K562 (cell line): ENCODE data around the gene SHBG. TPM values are rescaled to one million over a fixed set of nuclear protein-coding genes. Genes with fewer than 3 reads are reported as not detected.

Experiments used
- ARID1B ChIP-seq: fragments of 450-650 bp; IDR thresholded peaks from 2 replicates; pipeline ENCODE4 v1.6.1; 2016; ENCODE audit warnings: antibody characterized with exemption, mild to moderate bottlenecking, inconsistent platforms
- EP400 ChIP-seq: fragments of 450-650 bp; IDR thresholded peaks from 2 replicates; pipeline ENCODE4 v1.6.1; 2017; ENCODE audit warnings: antibody characterized with exemption, mild to moderate bottlenecking, moderate library complexity
- ETV6 ChIP-seq, 3 experiments: fragments of 150-350 bp in 1 of 3; sonication (generic) in 1 of 3; formaldehyde crosslinking in 1 of 3; IDR thresholded peaks; 2 replicates each; pipeline versions ENCODE4 v1.6.1 to v1.8.0; 2014 to 2022; ENCODE audit warnings: borderline replicate concordance in 2 of 3, low read depth in 2 of 3, antibody characterized with exemption in 1 of 3, low read length in 1 of 3, mild to moderate bottlenecking in 1 of 3, missing genetic modification reagents in 1 of 3
- LCOR ChIP-seq: sonication (generic); formaldehyde crosslinking; IDR thresholded peaks from 2 replicates; pipeline ENCODE4 v1.8.0; 2022; ENCODE audit warnings: mild to moderate bottlenecking, missing genetic modification reagents
- MEF2D ChIP-seq: conservative IDR thresholded peaks from 2 replicates; pipeline ENCODE4 v1.6.1; 2016; ENCODE audit warnings: low read depth, missing genetic modification characterization, missing compliant biosample characterization
- OTX1 ChIP-seq: fragments of 450-650 bp; formaldehyde crosslinking; IDR thresholded peaks from 2 replicates; pipeline ENCODE4 v1.4.0; 2022; ENCODE audit warnings: mild to moderate bottlenecking
- PCBP2 ChIP-seq: fragments of 200-400 bp; formaldehyde crosslinking; IDR thresholded peaks from 2 replicates; pipeline ENCODE4 v1.6.1; 2018; ENCODE audit warnings: low read length, low read depth, mild to moderate bottlenecking, moderate library complexity; ENCODE audit not compliant: poor library complexity, severe bottlenecking
- RBM25 ChIP-seq: fragments of 200-400 bp; formaldehyde crosslinking; IDR thresholded peaks from 2 replicates; pipeline ENCODE4 v1.6.1; 2018; ENCODE audit warnings: low read length, low read depth, moderate library complexity; ENCODE audit not compliant: severe bottlenecking
- ZHX1 ChIP-seq: fragments of 150-350 bp; conservative IDR thresholded peaks from 2 replicates; pipeline ENCODE4 v1.6.1; 2014; ENCODE audit warnings: low read length
- ZNF695 ChIP-seq: fragments of 450-650 bp; formaldehyde crosslinking; IDR thresholded peaks from 2 replicates; pipeline ENCODE4 v1.4.0; 2020; ENCODE audit warnings: mild to moderate bottlenecking, moderate library complexity
- polyA plus RNA-seq, 8 experiments: library from polyadenylated mRNA; depleted of rRNA in 4 of 8; stranded (reverse) in 5 of 8; unstranded in 3 of 8; fragments of >200 nt; fragmentation: Nextera tagmentation in 2 of 8; fragmentation: Illumina TruSeq in 1 of 8; extraction: Ambion mirVana in 2 of 8; extraction: Trizol in 1 of 8; gene quantifications; 2 replicates each; pipeline versions ENCODE4 v1.2.1 to v1.2.3, GENCODE V29; 2011 to 2014; ENCODE audit warnings: inconsistent platforms in 1 of 8, missing spikeins in 1 of 8
- total RNA-seq, 7 experiments: library from RNA; depleted of rRNA in 6 of 7; stranded (reverse); fragments of >200 nt in 6 of 7; fragmentation: Illumina TruSeq in 2 of 7; extraction: Trizol in 2 of 7; gene quantifications; 2 replicates each; pipeline versions ENCODE4 v1.2.1 to v1.2.3, GENCODE V29; 2011 to 2021; ENCODE audit warnings: low replicate concordance in 1 of 7
- TF ChIP-seq, protein P1 (sequence below), 2 experiments: fragments of 450-650 bp; IDR thresholded peaks; 2 replicates each; pipeline ENCODE4 v1.6.1; 2016; ENCODE audit warnings: mild to moderate bottlenecking in 2 of 2, borderline replicate concordance in 1 of 2, low read depth in 1 of 2, moderate library complexity in 1 of 2
- TF ChIP-seq, protein P2 (sequence below): fragments of 200-400 bp; formaldehyde crosslinking; IDR thresholded peaks from 2 replicates; pipeline ENCODE4 v1.6.1; 2017; ENCODE audit warnings: mild to moderate bottlenecking, low read depth, low read length, moderate library complexity

The SHBG gene
- total and polyA plus RNA-seq, 9 of the 15 experiments (the other 6 are each of a cell fraction or from before 2014, with no cell fraction given): not detected

DNA sequence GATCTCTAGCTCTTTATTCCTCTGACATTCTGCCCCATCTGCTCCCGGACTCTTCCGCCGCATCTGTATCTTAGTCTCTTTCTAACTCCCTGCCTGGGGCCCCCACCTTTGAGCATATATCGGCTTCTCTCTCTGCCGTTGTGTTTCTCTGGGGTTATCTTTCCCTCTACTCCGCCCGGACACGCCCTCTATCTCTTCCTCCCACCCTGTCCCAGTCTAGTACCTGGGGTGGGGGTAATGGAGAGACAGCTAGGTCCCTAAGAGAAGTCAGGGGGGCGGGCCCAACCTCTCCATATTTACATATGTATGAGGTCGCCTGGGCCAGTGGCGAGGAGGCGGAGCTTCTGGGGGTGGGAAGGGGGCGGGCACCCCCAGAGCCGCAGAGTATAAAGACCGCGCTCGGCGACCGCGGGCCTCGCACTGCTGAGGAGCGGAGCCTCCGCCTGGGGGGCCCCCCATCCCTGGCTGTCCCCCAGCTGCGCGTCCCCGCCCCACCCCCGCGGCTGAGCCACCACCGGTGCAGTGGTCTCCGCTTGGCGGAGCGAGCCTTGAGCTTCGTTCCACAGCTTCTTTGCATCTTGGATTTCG lies 20.7 kb downstream of the SHBG start, which contains the start of gene ATP1B2 (continued):
- TF ChIP-seq, protein P1, sequence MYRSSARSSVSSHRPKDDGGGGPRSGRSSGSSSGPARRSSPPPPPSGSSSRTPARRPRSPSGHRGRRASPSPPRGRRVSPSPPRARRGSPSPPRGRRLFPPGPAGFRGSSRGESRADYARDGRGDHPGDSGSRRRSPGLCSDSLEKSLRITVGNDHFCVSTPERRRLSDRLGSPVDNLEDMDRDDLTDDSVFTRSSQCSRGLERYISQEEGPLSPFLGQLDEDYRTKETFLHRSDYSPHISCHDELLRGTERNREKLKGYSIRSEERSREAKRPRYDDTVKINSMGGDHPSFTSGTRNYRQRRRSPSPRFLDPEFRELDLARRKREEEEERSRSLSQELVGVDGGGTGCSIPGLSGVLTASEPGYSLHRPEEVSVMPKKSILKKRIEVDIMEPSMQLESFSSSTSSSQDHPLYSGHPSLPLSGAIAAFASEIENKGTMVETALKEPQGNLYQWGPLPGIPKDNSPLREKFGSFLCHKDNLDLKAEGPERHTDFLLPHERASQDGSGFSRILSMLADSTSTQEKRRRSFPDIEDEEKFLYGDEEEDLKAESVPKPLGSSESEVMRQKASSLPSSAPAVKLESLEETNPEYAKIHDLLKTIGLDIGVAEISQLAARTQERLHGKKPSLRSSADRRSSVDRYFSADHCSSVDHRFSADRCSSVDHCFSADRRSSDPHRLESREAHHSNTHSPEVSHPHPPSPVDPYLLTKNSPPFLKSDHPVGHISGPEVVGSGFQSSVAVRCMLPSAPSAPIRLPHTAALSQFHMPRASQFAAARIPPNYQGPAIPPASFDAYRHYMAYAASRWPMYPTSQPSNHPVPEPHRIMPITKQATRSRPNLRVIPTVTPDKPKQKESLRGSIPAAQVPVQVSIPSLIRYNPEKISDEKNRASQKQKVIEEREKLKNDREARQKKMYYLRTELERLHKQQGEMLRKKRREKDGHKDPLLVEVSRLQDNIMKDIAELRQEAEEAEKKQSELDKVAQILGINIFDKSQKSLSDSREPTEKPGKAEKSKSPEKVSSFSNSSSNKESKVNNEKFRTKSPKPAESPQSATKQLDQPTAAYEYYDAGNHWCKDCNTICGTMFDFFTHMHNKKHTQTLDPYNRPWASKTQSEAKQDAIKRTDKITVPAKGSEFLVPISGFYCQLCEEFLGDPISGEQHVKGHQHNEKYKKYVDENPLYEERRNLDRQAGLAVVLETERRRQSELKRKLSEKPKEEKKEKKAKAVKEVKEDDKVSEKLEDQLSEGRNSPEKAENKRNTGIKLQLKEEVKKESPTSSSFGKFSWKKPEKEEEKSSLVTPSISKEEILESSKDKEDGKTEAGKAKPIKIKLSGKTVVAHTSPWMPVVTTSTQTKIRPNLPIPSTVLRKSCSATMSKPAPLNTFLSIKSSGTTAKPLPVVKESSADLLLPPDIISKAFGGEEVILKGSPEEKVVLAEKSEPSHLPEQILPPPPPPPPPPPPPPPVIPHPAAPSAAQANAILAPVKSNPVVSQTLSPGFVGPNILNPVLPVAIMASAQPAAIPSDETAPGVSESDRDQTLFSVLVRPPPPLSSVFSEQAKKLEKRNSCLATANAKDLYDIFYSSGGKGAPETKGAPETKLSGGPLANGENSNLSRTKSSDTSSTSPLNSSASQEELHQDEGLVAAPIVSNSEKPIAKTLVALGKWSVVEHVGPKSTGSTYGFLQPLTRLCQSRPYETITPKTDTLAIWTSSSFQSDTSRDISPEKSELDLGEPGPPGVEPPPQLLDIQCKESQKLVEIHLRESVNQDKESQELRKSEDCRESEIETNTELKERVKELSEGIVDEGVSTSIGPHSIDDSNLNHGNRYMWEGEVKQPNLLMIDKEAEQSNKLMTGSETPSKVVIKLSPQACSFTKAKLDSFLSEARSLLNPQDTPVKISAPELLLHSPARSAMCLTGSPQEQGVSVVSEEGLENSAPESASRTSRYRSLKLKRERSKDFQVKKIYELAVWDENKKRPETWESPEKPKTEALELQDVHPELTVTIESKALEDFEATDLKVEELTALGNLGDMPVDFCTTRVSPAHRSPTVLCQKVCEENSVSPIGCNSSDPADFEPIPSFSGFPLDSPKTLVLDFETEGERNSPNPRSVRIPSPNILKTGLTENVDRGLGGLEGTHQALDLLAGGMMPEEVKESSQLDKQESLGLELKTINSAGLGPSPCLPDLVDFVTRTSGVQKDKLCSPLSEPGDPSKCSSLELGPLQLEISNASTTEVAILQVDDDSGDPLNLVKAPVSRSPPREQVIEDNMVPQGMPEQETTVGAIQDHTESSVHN (IDR thresholded peaks at IDR 0.05; ENCODE audit: borderline replicate concordance in 1 of 2, low read depth in 1 of 2): no peak
- TF ChIP-seq PCBP2: no peak
- no peak for TF ChIP-seq MEF2D (tag)
- no peak for TF ChIP-seq ZNF695 (CRISPR knock-in tag)
- TF ChIP-seq RBM25: no peak
- no peak for TF ChIP-seq ZHX1
- TF ChIP-seq, protein P2, sequence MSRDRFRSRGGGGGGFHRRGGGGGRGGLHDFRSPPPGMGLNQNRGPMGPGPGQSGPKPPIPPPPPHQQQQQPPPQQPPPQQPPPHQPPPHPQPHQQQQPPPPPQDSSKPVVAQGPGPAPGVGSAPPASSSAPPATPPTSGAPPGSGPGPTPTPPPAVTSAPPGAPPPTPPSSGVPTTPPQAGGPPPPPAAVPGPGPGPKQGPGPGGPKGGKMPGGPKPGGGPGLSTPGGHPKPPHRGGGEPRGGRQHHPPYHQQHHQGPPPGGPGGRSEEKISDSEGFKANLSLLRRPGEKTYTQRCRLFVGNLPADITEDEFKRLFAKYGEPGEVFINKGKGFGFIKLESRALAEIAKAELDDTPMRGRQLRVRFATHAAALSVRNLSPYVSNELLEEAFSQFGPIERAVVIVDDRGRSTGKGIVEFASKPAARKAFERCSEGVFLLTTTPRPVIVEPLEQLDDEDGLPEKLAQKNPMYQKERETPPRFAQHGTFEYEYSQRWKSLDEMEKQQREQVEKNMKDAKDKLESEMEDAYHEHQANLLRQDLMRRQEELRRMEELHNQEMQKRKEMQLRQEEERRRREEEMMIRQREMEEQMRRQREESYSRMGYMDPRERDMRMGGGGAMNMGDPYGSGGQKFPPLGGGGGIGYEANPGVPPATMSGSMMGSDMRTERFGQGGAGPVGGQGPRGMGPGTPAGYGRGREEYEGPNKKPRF: no peak
- TF ChIP-seq LCOR (CRISPR knock-in tag): no peak
- 0 out of 2 replicates have a peak, but pooled peaks have one; percentile 11 for TF ChIP-seq EP400
- TF ChIP-seq ETV6 (IDR thresholded peaks at IDR 0.05; ENCODE audit: borderline replicate concordance in 1 of 2, low read depth in 2 of 2, low read length in 1 of 2): no peak
- TF ChIP-seq ETV6 (CRISPR knock-in tag; IDR thresholded peaks at IDR 0.05; ENCODE audit: borderline replicate concordance): no peak
- TF ChIP-seq OTX1 (CRISPR knock-in tag): no peak
- TF ChIP-seq ARID1B: peak; percentile 71
